ENCODE measurements around the gene RER1.

RER1 gene, protein sequence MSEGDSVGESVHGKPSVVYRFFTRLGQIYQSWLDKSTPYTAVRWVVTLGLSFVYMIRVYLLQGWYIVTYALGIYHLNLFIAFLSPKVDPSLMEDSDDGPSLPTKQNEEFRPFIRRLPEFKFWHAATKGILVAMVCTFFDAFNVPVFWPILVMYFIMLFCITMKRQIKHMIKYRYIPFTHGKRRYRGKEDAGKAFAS

DNA sequence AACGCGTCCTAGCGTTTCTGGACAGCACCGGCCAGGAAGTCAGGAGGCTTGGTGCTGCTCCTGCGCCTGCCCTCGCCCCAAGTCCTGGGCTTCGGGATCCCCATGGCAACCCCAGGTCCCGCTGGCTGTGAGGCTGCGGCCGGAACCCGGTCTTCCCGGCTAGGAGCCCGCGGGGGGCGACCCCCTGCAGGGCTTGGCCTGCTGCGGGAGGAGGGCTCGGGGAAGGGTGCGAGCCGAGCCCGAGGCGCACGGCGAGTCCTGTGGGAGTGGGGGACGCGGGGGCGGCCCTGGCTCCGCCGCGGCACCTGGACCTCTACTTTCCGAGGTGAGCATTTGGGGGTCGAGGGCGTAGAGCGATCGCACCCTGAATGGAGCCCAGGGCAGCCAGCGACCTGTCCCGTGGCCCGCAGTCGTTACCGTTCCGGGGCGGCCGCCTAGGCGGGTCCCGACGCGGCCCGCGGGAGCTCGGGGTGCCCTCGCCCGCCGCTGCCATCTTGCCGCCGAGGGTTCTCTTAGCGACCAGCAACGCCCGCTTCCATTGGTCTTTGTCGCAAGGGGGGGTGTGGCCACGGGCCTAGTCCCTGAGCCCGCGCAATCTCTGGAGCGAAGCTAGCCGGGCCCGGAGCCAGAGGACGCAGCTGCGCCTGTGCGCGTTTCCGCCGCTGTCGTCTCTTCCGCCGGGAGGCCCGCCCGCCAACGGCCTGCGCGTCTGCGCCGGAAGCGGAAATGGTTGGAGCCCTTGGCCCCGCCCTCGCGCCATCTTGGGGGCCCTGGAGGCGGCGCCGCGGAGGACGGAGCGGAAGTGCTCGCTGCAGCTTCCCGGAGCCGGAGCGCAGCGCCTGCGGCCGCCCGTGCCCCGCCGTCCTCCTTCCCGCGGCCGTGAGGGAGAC lies at the start of gene RER1, which contains the start of gene MORN1:
Gene RER1 (plus strand): TSS at position 801 of the 890 bp plus-strand sequence. CDS start 3,950 bp downstream, outside the sequence.
Gene MORN1 (minus strand): TSS at position 514 of the 890 bp plus-strand sequence. CDS start 21 bp downstream, at position 493.
- DNase-seq (ENCODE audit: low spot score) = peak; percentile 98

GRCh38 chr1:2342384-2343022 lies 49.1 kb upstream of the RER1 start:
- DNase-seq (ENCODE audit: low spot score) = no peak

GRCh38 chr1:2343023-2343935 lies 48.4 kb upstream of the RER1 start:
- DNase-seq (ENCODE audit: low spot score) = no peak

DNA sequence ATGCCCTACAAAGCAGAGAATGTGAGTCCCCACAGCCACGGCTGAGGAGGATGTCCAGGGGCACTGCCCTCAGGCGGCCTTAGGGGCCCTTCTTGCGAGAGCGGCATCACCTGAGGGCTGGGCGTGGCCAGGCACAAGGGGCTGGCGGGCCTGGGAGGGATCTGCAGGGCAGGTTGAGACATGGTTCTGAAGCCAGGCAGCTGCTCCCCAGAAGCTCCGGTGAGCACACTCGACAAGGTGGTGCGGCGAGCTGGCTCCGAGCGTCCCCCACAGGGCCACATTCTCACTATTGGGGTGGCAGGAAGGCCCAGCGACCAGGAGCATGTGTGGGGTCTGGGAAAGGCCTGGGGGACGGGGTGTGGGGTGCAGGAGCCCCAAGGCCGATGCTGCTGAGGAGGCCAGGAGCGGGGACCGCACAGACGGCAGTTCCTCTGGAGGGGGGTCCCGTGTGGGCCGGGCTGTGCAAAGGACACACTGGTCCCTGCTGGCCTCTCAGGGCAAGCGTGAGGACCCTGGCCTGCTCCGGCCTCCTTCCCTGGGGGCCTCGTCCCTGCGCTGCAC lies 47.4 kb upstream of the RER1 start:
- DNase-seq (ENCODE audit: low spot score) = no peak

GRCh38 chr1:2344744-2345296 lies 46.8 kb upstream of the RER1 start:
- no peak for DNase-seq (ENCODE audit: low spot score)

DNA sequence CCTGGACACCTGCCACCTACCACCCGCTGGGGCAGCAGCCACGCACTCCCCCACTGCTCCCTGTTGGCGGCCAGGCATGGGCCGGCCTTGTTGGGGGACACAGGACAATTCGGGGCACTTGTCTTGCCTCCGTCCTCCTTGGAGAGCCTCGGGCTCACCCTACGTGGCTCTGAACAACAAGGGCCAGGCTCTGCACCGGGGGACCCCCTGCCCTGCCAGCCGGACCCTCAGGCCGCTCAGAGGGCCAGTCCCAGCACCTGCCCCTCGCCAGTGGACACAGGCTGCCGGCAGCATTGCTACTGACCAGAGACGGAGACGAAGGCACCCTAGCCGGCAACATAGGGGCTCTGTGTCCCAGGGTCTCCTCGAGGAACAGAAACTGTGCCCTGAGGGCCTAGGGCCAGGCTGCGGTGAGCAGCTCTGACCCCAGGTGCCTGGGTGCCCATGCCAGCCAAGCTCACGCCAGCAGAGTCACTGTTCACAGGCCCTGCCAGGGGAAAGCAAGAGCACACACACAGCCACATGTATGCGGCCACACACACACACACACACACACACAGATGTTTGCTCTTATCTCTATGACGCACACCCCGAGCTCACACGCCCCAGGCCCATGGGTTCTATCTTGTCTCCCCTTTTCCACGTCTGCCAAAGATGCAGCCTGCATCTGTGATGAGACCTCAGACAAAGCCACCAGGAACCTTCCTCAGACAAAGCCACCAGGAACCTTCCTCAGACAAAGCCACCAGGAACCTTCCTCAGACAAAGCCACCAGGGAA lies 46.2 kb upstream of the RER1 start:
- no peak for DNase-seq (ENCODE audit: low spot score)

GRCh38 chr1:2346691-2347408 lies 44.8 kb upstream of the RER1 start:
- DNase-seq (ENCODE audit: low spot score) = no peak

GRCh38 chr1:2347409-2347785 lies 44.2 kb upstream of the RER1 start:
- no peak for DNase-seq (ENCODE audit: low spot score)

DNA sequence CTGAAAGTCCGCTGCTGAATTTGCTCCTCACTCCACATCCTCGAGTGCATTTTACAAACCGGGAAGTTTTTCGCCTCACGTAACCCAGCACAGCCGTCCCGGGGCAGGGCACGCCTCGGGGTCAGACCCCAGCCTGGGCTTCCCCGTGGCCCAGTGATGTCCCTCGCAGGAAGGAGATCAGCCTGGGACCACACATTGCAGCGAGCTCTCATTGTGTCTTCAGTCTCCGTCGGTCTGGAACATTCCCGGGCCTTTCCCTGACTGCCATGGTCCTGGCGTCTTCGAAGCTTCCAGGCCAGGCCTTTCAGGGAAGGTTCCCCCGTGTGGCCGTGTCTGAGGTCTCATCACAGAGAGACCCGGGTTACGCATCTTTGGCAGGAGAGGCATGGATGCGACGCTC lies 43.7 kb upstream of the RER1 start:
- DNase-seq (ENCODE audit: low spot score) = no peak

GRCh38 chr1:2348346-2349325 lies 43.0 kb upstream of the RER1 start:
- DNase-seq (ENCODE audit: low spot score) = no peak

GRCh38 chr1:2349806-2350205 lies 41.8 kb upstream of the RER1 start:
- DNase-seq (ENCODE audit: low spot score) = no peak

- no peak for DNase-seq (ENCODE audit: low spot score)
These were observed 41.1 kb upstream of the RER1 start for GRCh38 chr1:2350501-2350900.

DNA sequence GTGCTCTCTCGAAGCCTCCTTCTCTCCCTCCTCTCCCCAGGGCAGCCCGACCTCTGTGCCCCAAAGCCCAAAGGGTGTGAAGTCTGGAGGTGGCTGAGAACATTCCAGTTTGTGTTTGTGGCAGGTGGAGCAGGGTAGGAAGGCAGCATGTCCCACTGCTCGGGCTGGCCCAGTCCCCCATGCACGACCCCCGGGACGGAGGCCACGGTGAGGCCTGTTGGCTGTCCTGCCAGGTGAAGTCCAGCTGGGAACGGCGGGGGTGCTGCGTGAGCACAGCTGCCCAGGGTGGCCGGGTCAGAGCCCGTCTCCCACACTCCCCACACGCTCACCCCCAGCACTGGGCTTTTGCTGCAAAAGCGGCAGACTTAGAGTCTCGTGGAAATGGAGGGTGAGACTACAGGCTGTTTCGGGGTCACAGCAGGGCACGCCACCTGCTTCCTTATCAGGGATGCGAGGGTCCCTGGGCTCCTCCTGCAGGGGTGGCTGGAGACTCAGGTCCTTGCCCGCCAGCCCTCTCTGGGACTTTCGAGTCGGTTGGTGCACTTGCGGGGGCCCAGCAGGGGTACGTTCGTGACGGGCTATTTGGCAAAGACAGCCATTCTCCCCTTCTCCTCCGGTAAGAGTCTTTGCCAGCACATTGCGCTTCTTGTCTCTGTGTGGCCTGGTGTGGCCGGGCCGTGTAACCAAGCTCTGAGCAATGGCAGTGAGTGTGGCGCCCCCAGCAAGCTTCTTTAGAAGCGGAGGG lies 40.6 kb upstream of the RER1 start:
- DNase-seq (ENCODE audit: low spot score) = no peak

- DNase-seq (ENCODE audit: low spot score) = no peak
These were observed 39.9 kb upstream of the RER1 start for GRCh38 chr1:2351723-2352122.

DNA sequence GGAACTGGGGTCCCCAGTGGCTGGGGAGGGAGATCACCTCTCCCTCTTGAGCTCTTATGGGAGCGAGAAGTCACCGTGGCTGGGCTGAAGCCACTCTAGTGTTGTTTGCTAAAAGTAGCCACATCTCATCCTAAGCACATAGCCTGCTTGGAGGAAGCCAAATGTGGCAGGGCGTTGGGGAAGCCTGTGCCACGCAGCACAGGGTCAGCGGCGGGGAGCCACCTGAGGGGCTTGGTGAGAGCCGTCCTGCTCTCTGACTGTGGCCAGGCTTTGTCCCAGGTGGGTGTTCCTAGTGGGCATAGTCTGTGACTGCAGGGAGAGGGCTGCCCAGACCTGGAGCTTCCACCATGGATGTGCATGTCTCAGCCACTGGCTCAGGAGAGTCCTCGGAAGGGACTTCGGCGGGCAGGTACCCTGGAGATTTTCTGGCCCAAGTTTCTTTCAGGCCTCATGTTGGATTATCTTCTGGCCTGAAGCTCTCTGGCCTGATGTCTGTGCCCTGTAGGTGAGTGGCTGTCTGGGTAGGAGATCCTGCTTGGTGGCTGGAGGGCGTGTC lies 39.2 kb upstream of the RER1 start:
- no peak for DNase-seq (ENCODE audit: low spot score)

- no peak for DNase-seq (ENCODE audit: low spot score)
These were observed 38.6 kb upstream of the RER1 start for GRCh38 chr1:2352897-2353550.
